CD4-positive, alpha-beta T cell treated with Interleukin-17A for 4 hours (primary cell): ENCODE results near the gene C1GALT1.
A peak's percentile ranks its signal among the peaks of the same experiment; 100 is the strongest.
"Not testable (repeated sequence)": the region's sequence is repeated elsewhere in the genome, so short reads cannot be mapped to it uniquely, and the experiment has no call there.

ENCODE experiments used
- DNase-seq: peaks from one replicate; pipeline ENCODE4 v3.0.0-alpha.2; 2020; ENCODE audit warnings: mixed read lengths

The C1GALT1 gene

DNA sequence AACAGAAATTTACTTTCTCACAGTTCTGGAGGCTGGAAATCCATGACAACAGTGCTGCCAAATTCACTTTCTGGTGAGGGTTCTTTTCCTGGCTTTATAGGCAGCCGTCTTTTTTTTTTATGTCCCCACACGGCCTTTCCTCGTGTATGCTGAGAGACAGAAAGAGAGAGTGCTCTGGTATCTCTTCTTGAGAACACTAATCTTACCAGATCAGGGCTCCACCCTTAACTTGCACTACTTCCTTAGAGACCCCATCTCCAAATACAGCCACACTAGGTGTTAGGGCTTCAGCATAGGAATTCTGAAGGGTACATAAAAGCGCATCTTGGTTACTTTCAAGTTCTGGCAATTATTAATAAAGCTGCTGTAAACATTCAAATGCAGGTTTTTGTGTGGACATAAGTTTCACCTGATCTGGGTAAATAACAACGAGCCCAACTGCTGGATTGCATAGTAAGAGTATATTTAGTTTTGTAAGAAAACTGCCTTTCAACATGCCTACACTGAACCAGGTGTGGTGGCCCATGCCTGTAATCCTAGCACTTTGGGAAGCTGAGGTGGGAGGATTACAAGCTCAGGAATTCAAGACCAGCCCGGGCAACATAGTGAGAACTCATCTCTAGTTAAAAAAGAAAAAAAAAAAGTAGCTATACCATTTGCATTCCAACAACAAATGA lies 8.2 kb upstream of the C1GALT1 start:
- DNase-seq: no peak

GRCh38 chr7:7175075-7175695 lies 7.2 kb upstream of the C1GALT1 start:
- no peak for DNase-seq

- DNase-seq: no peak
These were observed 5.8 kb upstream of the C1GALT1 start for GRCh38 chr7:7176406-7177043.

DNA sequence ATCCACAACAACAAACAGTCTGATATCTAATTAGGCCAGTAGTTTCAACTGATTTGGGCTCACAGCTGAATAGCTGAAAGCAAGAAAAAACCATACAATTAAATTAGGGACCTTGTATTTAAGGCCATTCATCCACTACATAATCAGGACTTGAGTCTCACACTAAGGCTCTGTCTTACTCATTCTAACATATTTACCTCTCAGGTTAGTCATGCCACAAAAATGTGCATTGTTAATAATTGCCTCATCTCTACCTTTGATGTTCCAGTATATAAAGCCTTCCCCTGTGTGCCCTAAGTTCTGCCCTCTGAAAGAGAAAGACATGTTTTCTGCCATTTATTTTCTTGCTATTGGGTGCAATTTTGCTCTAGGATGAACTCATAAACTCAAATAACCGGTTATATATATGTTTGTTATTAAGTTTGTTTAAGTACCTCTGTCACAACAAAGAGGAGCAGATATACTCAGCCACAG lies 5.3 kb upstream of the C1GALT1 start:
- DNase-seq: no peak

DNA sequence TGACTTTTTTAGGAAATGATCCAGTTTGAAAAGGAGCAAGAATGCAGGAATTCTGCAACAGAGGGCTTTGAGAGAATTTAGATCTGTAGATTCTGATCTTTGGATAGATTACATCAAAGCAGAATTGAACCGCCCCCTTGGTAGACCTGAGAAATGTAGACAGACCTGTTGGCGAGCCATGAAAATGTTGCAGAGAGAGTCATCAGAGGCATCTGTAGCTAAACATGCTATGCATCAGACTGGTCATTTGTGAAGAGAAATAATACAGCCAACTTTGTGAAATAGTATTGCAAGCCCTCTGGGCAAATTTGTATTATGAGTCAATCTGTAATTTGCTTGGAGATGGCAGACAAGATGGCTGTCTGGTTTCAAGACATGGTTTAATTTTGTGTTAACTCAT lies 4.3 kb upstream of the C1GALT1 start:
- DNase-seq: no peak

DNA sequence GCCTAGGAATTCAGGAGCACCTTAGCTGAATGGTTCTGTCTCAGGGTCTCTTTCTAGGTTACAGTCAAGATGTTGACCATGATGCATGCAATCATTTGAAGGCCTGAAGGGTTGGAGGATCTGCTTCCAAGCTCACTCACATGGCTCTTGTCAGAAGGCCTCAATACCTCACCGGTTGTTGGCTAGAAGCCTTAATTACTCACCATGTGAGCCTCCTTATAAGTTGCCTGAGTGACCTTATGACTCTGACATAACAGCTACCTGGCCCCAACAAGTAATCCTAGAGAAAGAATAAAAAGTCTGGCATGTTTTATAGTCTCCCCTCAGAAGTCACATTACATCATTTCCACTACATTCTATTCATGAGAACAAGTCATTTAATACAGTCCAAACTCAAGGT lies 3.4 kb upstream of the C1GALT1 start:
- DNase-seq: no peak

DNA sequence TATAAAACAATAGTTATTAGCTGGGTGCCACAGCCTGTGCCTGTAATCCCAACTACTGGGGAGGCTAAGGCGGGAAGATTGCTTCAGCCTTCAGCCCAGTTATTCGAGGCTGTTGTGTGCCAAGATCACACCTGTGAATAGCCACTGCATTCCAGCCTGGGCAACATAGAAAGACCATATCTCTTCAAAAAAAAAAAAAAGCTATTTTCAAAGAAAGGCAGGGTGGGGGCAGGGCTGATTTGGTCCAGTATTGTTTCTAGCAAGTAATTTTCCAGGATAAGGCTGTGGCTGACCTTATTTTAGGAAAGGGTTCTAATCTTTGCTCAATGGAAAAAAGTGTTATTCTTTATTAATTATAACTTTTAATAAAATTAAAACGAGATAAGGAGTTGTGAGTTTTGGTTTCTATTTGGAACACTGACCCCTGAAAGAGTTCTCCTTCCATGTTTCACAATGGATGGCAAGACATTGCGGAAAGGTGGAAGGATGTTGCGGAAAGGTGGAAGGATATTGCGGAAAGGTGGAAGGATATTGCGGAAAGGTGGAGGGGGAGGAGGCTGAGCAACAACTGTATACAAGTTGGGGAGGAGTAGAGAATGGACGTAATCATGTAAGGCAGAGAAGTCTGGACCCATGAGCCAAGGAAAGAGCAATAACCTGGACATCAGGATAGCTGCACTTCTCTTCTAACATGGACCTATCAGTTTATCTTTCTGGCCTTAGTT lies 1.5 kb upstream of the C1GALT1 start:
- DNase-seq: no peak

GRCh38 chr7:7181519-7182155 lies 707 bp upstream of the C1GALT1 start:
- DNase-seq: peak; percentile 66

- peak; percentile 45 for DNase-seq
These were observed 905 bp downstream of the C1GALT1 start for GRCh38 chr7:7183061-7183837.

DNA sequence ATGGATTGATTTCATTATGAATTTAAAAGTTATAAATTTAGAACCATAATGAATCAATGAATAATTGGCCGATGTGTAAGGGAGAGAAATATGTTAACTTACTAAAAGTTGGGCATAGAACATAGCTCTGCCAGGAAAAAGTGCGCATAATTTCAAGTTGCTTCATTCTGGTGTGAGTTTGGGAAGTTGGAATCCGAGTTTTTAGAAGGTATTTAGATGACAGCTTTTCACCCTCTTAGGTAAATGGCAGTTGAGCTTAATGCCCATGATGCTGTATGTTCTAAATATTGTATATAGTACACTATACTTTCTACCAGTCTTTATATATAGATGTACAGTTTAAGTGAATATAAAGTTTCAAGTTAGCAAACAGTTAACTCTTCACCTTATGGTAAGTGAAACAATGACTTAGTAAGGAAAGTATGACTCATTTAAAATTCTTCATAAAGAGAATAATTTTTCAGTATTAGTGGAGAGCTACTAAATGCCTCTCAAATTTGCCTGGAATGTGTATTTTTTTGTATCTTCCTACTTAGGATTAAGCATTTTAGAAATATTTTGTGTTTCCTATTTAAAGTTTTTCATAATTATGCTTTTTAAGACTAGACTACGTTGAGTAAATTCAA lies 1.6 kb downstream of the C1GALT1 start:
- DNase-seq: no peak

DNA sequence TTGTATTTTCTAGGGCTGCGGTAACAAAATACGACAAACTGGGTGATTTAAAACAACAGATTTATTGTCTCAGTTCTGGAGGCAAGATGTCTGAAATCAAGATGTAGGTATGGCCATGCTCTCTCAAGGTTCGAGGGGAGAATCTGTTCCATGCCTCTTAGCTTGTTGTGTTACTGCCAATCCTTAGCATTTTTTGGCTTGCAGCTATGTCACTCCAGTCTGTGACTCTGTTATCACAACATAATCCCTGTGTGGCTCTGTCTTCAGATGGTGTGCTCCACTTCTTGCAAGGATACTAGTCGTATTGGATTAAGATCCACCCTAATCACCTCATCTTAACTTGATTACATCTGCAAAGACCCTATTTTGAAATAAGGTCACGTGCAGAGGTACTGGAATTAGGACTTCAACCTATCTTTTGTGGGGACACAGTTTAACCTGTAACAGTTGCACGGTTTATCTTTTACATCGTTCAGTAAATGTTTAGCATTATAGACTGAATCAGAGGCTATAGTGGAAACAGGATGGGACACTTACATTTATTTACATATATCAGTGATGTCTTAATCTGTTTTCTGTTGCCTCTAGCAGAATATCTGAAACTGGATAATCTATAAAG lies 3.1 kb downstream of the C1GALT1 start:
- DNase-seq: no peak

- no peak for DNase-seq
These were observed 5.7 kb downstream of the C1GALT1 start for GRCh38 chr7:7188091-7188490.

GRCh38 chr7:7188742-7189141 lies 6.4 kb downstream of the C1GALT1 start:
- DNase-seq: no peak

DNA sequence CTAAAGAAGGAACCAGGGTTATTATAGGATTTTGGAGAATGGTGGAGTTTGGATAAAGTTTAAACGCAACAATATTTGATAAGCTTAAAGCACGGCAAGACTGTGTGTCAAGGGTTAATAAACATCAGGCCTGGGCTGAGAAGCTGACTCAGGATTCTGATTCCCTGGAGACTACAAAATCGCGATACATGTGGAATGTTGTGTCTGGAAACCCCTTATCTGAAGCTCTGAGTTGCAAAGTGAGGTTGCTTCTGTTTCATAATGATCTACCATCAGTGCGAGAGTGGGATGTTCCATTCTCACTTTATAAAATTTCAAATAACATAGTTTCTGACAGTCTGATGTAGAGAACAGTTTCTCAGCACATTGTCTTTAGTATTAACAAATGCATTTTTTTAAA lies 7.8 kb downstream of the C1GALT1 start:
- DNase-seq: no peak

GRCh38 chr7:7191137-7191536 lies 8.8 kb downstream of the C1GALT1 start:
- DNase-seq: no peak

GRCh38 chr7:7192798-7193788 lies 10.7 kb downstream of the C1GALT1 start:
- DNase-seq: not testable (repeated sequence)

DNA sequence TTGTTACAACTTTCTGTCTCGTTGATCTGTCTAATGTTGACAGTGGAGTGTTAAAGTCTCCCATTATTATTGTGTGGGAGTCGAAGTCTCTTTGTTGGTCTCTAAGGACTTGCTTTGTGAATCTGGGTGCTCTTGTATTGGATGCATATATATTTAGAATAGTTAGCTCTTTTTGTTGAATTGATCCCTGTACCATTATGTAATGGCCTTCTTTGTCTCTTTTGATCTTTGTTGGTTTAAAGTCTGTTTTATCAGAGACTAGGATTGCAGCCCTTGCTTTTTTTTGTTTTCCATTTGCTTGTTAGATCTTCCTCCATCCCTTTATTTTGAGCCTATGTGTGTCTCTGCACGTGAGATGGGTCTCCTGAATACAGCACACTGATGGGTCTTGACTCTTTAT lies 17.2 kb downstream of the C1GALT1 start:
- DNase-seq: not testable (repeated sequence)

GRCh38 chr7:7200255-7200654 lies 17.9 kb downstream of the C1GALT1 start:
- not testable (repeated sequence) for DNase-seq

DNA sequence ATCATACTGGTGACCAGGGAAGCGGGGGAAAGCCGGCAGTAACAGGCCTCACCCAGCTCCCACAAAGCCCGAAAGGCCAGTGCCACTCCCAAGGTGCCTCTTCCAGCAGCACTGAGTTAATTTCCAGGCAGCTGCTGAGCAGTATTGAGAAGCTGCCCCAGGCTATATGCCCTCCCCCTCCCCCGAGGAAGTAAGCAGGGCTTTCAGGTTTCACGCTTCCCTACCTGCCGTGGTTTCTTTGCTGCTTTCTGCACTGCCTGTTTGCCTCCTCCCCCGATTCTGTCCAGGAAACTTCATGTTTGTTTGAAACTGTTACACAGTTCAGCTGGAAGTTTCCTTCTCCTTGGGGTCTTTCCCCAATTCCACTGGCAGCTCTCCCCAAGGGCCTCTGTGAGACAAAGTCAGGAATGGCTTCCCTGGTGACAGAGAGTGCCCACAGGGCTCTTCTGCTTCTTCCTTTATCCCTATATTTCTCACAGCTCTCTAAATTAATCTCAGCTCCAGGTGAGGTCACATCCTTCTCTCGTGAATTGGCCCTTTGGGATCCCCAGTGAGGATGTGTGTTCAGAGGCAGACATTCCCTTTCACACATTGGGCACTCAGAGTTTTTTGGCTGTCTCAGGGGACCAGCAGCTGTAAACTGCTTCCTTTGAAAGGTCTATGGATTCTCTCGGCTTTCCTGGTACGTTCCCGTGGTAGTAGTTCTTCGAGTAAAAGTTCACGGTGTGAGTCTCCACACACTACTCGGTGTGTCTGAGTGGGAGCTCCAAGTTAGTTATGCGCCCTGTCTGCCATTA lies 19.4 kb downstream of the C1GALT1 start:
- DNase-seq: peak; percentile 67
